Naive thymus-derived CD4-positive, alpha-beta T cell (primary cell): ENCODE results near the gene RASSF5. TPM values are rescaled to one million over a fixed set of nuclear protein-coding genes. Genes with fewer than 3 reads are reported as not detected.

Experiments used
- ATAC-seq: fragments of 150-1000 bp; cut with Tn5 transposase; 2 replicates; pipeline ENCODE4 v1.10.0; 2021; ENCODE audit warnings: mild to moderate bottlenecking, moderate library complexity
- CTCF ChIA-PET: fragments of 350-600 bp; sonication (Branson Sonifier 250); formaldehyde crosslinking; loops from one replicate; lab custom pipeline; 2021; ENCODE audit warnings: antibody characterized with exemption; lab: Charles Lee
- POLR2A ChIA-PET: fragments of 350-600 bp; sonication (Branson Sonifier 250); formaldehyde crosslinking; loops from one replicate; lab custom pipeline; 2021; ENCODE audit warnings: antibody characterized with exemption, inconsistent platforms; lab: Charles Lee
- DNase-seq, 9 donors: peaks; one replicate each; pipeline versions ENCODE4 v3.0.0 to v3.0.0-alpha.2; 2020 to 2022; ENCODE audit warnings: mixed read lengths in 1 of 9
- H3K27ac ChIP-seq: one replicate; pipeline ENCODE4 v1.7.0; 2013; ENCODE audit warnings: mild to moderate bottlenecking, low read depth, low read length, moderate library complexity
- H3K27me3 ChIP-seq, 2 donors: one replicate each; pipeline ENCODE4 v1.7.0; 2013; ENCODE audit warnings: low read length in 2 of 2, mild to moderate bottlenecking in 2 of 2, moderate library complexity in 2 of 2; ENCODE audit not compliant: control insufficient read depth in 2 of 2, insufficient read depth in 2 of 2
- H3K36me3 ChIP-seq, 3 experiments: 1 replicate in 2 of 3; 2 replicates in 1 of 3; pipeline ENCODE4 v1.7.0; 2013; ENCODE audit warnings: low read length in 3 of 3, mild to moderate bottlenecking in 3 of 3, moderate library complexity in 1 of 3; ENCODE audit not compliant: insufficient read depth in 3 of 3, control insufficient read depth in 2 of 3
- H3K4me1 ChIP-seq, 2 donors: one replicate each; pipeline ENCODE4 v1.7.0; 2013; ENCODE audit warnings: low read length in 2 of 2, mild to moderate bottlenecking in 2 of 2, moderate library complexity in 1 of 2; ENCODE audit not compliant: control insufficient read depth in 2 of 2, insufficient read depth in 2 of 2
- H3K4me3 ChIP-seq: 2 replicates; pipeline ENCODE4 v1.7.0; 2013; ENCODE audit warnings: mild to moderate bottlenecking, low read length
- H3K9me3 ChIP-seq, 3 experiments: 1 replicate in 2 of 3; 2 replicates in 1 of 3; pipeline ENCODE4 v1.7.0; 2013; ENCODE audit warnings: low read length in 3 of 3; ENCODE audit not compliant: control insufficient read depth in 2 of 3
- H3K27ac Mint-ChIP-seq, 9 donors: one replicate each; pipeline ENCODE4 v1.8.0; 2020 to 2022; ENCODE audit warnings: mixed read lengths in 9 of 9, mild to moderate bottlenecking in 8 of 9, moderate library complexity in 5 of 9, inconsistent platforms in 2 of 9
- H3K27me3 Mint-ChIP-seq, 5 donors: one replicate each; pipeline ENCODE4 v1.8.0; 2021 to 2022; ENCODE audit warnings: mixed read lengths in 5 of 5, mild to moderate bottlenecking in 1 of 5
- H3K36me3 Mint-ChIP-seq, 5 donors: one replicate each; pipeline ENCODE4 v1.8.0; 2020 to 2022; ENCODE audit warnings: mixed read lengths in 5 of 5, mild to moderate bottlenecking in 3 of 5, inconsistent platforms in 1 of 5
- H3K4me1 Mint-ChIP-seq, 7 donors: one replicate each; pipeline ENCODE4 v1.8.0; 2020 to 2022; ENCODE audit warnings: mixed read lengths in 7 of 7, mild to moderate bottlenecking in 3 of 7, inconsistent platforms in 1 of 7
- H3K4me3 Mint-ChIP-seq, 10 donors: one replicate each; pipeline ENCODE4 v1.8.0; 2020 to 2022; ENCODE audit warnings: mild to moderate bottlenecking in 10 of 10, mixed read lengths in 10 of 10, moderate library complexity in 6 of 10, inconsistent platforms in 2 of 10
- H3K9me3 Mint-ChIP-seq, 11 donors: one replicate each; pipeline ENCODE4 v1.8.0; 2020 to 2022; ENCODE audit warnings: mixed read lengths in 11 of 11, mild to moderate bottlenecking in 4 of 11, inconsistent platforms in 1 of 11, moderate library complexity in 1 of 11
- intact Hi-C, 2 donors: fragments of 100-400 bp; cut with micrococcal nuclease; formaldehyde crosslinking; loops; one replicate each; pipeline ENCODE4 v1.15.1; 2023
- polyA plus RNA-seq, 2 donors: library from polyadenylated mRNA; unstranded; fragments of 300-500 nt; fragmentation: Illumina TruSeq; gene quantifications; one replicate each; pipeline ENCODE4 v1.2.3, GENCODE V29; 2021
- total RNA-seq, 6 experiments: library from RNA in 5 of 6; stranded (reverse) in 5 of 6; gene quantifications; 1 replicate in 5 of 6; 2 replicates in 1 of 6; pipeline ENCODE4 v1.2.3 and lab custom pipeline; 2021 to 2026

RASSF5 gene
- total and polyA plus RNA-seq, 7 experiments from 2014 or later = 155 to 416 (median 227) TPM

- DNase-seq (no peak), ATAC-seq (peak; percentile 6)
- H3K27me3 ChIP-seq = no peaks in the 10 kb centered on the region
- Mint-ChIP-seq H3K4me1 (peaks cover 75 to 96% (median 91%) of the 10 kb centered on the region in 7 donors), H3K27ac (peak overlapping the region; percentile 86 to 100 (median 92)), H3K4me3 (peak overlapping the region; percentile 77 to 99 (median 87)), H3K27me3 (no peaks in the 10 kb centered on the region), H3K36me3 (peaks cover 4 to 82% (median 48%) of the 10 kb centered on the region in 5 donors), H3K9me3 (no peaks in the 10 kb centered on the region)
- H3K4me1 ChIP-seq = peaks cover 88 to 90% of the 10 kb centered on the region in 2 donors
- peak overlapping the region; percentile 90 for H3K27ac ChIP-seq
- intact Hi-C loops = loop anchor here (1.0 to 2.0 kb wide), 5 partner anchors 8 to 49 kb away; partner anchors contain the start of gene EIF2D (in 1 of the 2)
- peaks cover 20 to 70% (median 33%) of the 10 kb centered on the region in 3 experiments for H3K36me3 ChIP-seq
- POLR2A ChIA-PET = interaction anchor here (0.6 to 30.7 kb wide), 8 partner anchors 4 to 338 kb away, joined by 3 to 722 read pairs (median 4); partner anchors contain the start of gene IKBKE
- CTCF ChIA-PET = interaction anchor here (0.6 to 20.4 kb wide), 13 partner anchors 7 to 486 kb away, joined by 3 to 424 read pairs (median 3); partner anchors contain the start of genes EIF2D and IKBKE
- no peaks in the 10 kb centered on the region for H3K9me3 ChIP-seq
- H3K4me3 ChIP-seq = peak overlapping the region; percentile 44
Measured at GRCh38 chr1:206563367-206564207, 56.3 kb downstream of the RASSF5 start.

- H3K9me3 Mint-ChIP-seq = no peaks in the 10 kb centered on the region
Measured at GRCh38 chr1:206565995-206566394, 58.7 kb downstream of the RASSF5 start.

DNA sequence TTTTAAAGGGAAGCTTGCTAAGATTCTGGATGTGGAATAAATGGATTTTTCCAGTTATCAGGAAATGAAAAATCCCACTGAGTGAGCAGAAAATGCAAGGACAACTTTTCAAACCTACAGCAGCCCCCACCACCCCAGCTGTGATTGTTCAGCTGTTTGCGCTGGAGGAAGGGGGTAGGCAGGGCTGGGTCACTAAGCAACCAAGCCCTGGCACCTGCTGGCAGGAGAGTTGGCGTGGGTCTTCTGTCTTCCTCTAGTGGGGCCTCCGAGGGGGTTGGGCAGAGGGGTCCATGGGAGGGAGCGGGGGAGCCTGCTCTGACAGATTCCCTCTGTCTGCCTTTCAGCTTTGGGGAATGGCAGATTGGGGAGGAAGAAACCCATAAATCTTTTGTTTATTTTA is 59.7 kb downstream of the RASSF5 start:
- DNase-seq (no peak), ATAC-seq (no peak)
- H3K27ac Mint-ChIP-seq = peak overlapping the region; percentile 79 to 100 (median 91)
- POLR2A ChIA-PET = interaction anchor here (1.0 to 30.7 kb wide), 3 partner anchors 7 to 22 kb away, joined by 7 to 722 read pairs (median 722); no protein-coding TSS in a partner anchor
- Histone ChIP-seq H3K4me1 (peaks cover 95 to 98% of the 10 kb centered on the region in 2 donors), H3K9me3 (no peaks in the 10 kb centered on the region), H3K4me3 (peak overlapping the region; percentile 29), H3K27ac (peak overlapping the region; percentile 90), H3K36me3 (peaks cover 16 to 75% (median 25%) of the 10 kb centered on the region in 3 experiments), H3K27me3 (no peaks in the 10 kb centered on the region)
- intact Hi-C loops = no loop called here
- H3K4me1 Mint-ChIP-seq = peaks cover 88 to 100% (median 99%) of the 10 kb centered on the region in 7 donors
- peaks cover 8 to 75% (median 41%) of the 10 kb centered on the region in 5 donors for H3K36me3 Mint-ChIP-seq
- no peaks in the 10 kb centered on the region for H3K9me3 Mint-ChIP-seq
- H3K4me3 Mint-ChIP-seq = peak overlapping the region; percentile 77 to 99 (median 86)
- no peaks in the 10 kb centered on the region for H3K27me3 Mint-ChIP-seq
- CTCF ChIA-PET = interaction anchor here (1.2 to 20.4 kb wide), 5 partner anchors 11 to 96 kb away, joined by 3 to 424 read pairs (median 6); partner anchors contain the start of gene IKBKE

More at GRCh38 chr1:206565995-206566394, 58.7 kb downstream of the RASSF5 start:
- no peaks in the 10 kb centered on the region for H3K27me3 Mint-ChIP-seq
- intact Hi-C loops = no loop called here
- no peaks in the 10 kb centered on the region for H3K27me3 ChIP-seq
- H3K9me3 ChIP-seq = no peaks in the 10 kb centered on the region
- peaks cover 16 to 75% (median 23%) of the 10 kb centered on the region in 3 experiments for H3K36me3 ChIP-seq
- peak overlapping the region; percentile 77 to 99 (median 86) for H3K4me3 Mint-ChIP-seq
- peak overlapping the region; percentile 90 for H3K27ac ChIP-seq
- DNase-seq = no peak
- H3K36me3 Mint-ChIP-seq = peaks cover 4 to 74% (median 47%) of the 10 kb centered on the region in 5 donors
- peaks cover 95 to 96% of the 10 kb centered on the region in 2 donors for H3K4me1 ChIP-seq
- H3K4me3 ChIP-seq = peak overlapping the region; percentile 29
- H3K27ac Mint-ChIP-seq = peak overlapping the region; percentile 79 to 100 (median 91)
- no peak for ATAC-seq
- CTCF ChIA-PET = interaction anchor here (1.2 to 20.4 kb wide), 5 partner anchors 10 to 95 kb away, joined by 3 to 424 read pairs (median 6); partner anchors contain the start of gene IKBKE
- peaks cover 82 to 100% (median 98%) of the 10 kb centered on the region in 7 donors for H3K4me1 Mint-ChIP-seq
- POLR2A ChIA-PET = interaction anchor here (22.2 to 30.7 kb wide), 2 partner anchors 7 to 8 kb away, joined by 722 read pairs; no protein-coding TSS in a partner anchor

GRCh38 chr1:206568256-206568655 is 60.9 kb downstream of the RASSF5 start:
- Mint-ChIP-seq H3K36me3 (peaks cover 12 to 69% (median 37%) of the 10 kb centered on the region in 5 donors), H3K4me3 (peak overlapping the region; percentile 77 to 99 (median 86)), H3K27me3 (no peaks in the 10 kb centered on the region), H3K9me3 (no peaks in the 10 kb centered on the region), H3K4me1 (peaks cover 88 to 100% (median 99%) of the 10 kb centered on the region in 7 donors), H3K27ac (peak overlapping the region; percentile 58 to 100 (median 91))
- Histone ChIP-seq H3K9me3 (no peaks in the 10 kb centered on the region), H3K36me3 (peaks cover 12 to 79% (median 21%) of the 10 kb centered on the region in 3 experiments), H3K27ac (peak overlapping the region; percentile 90), H3K4me3 (peak overlapping the region; percentile 26), H3K4me1 (peaks cover 95 to 99% of the 10 kb centered on the region in 2 donors), H3K27me3 (no peaks in the 10 kb centered on the region)
- CTCF ChIA-PET = interaction anchor here (0.6 to 20.4 kb wide), 6 partner anchors 8 to 358 kb away, joined by 3 to 424 read pairs (median 6); no protein-coding TSS in a partner anchor
- ATAC-seq = peak; percentile 32
- POLR2A ChIA-PET = interaction anchor here (1.1 to 30.7 kb wide), 4 partner anchors 6 to 24 kb away, joined by 3 to 722 read pairs (median 364); no protein-coding TSS in a partner anchor
- peak in 1 of 9 donors; percentile 10 for DNase-seq
- intact Hi-C loops = loop anchor here in 1 of 2 donors (1.0 kb wide), 1 partner anchor 9 kb away; no protein-coding TSS in a partner anchor

DNA sequence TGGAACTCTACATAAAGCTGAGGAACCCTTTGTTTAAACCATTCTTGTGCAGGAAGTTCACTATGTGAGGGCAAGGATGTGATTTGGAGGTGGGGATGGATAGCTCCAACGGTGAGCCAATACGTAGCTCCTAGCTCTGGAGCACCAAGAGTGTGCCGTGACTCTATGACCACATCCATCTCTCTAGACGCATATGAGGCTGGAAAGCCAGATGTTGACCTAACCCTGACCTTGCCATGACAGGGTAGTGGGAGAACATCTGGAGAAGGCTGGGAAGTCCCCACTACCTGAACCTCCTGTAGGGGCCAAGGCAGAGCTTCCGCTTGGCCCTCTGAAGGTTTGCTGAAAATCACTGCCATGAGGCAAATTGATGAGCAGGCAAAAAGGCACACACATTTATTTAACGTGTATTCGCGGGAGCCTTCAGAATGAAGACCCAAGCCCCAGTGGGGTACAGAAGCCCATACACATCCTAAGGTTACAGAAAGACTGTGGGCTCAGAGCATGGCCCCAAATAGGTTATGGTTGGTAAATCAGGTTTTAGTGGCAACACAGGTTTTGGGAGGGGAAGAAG is 61.5 kb downstream of the RASSF5 start:
- peak overlapping the region; percentile 26 for H3K4me3 ChIP-seq

More for the DNA sequence above, 61.5 kb downstream of the RASSF5 start:
- Mint-ChIP-seq H3K27ac (peak overlapping the region; percentile 58 to 100 (median 91)), H3K27me3 (no peaks in the 10 kb centered on the region), H3K9me3 (no peaks in the 10 kb centered on the region), H3K4me3 (peak overlapping the region; percentile 62 to 99 (median 80)), H3K36me3 (peaks cover 12 to 71% (median 37%) of the 10 kb centered on the region in 5 donors), H3K4me1 (peaks cover 88 to 100% (median 99%) of the 10 kb centered on the region in 7 donors)
- intact Hi-C loops = loop anchor here in 1 of 2 donors (1.0 kb wide), 1 partner anchor 10 kb away; no protein-coding TSS in a partner anchor
- DNase-seq (peak in 1 of 9 donors; percentile 52), ATAC-seq (peak; percentile 60)
- POLR2A ChIA-PET = interaction anchor here (0.6 to 30.7 kb wide), 5 partner anchors 5 to 353 kb away, joined by 3 to 722 read pairs (median 5); partner anchors contain the start of gene FCMR
- Histone ChIP-seq H3K27me3 (no peaks in the 10 kb centered on the region), H3K36me3 (peaks cover 12 to 79% (median 20%) of the 10 kb centered on the region in 3 experiments), H3K27ac (peak overlapping the region; percentile 90), H3K9me3 (no peaks in the 10 kb centered on the region), H3K4me1 (peaks cover 95 to 99% of the 10 kb centered on the region in 2 donors)
- CTCF ChIA-PET = interaction anchor here (0.6 to 20.4 kb wide), 6 partner anchors 9 to 358 kb away, joined by 3 to 424 read pairs (median 6); no protein-coding TSS in a partner anchor
